NB4 (cell line): ENCODE results near the gene HYCC2.
"Not testable (repeated sequence)": the region's sequence is repeated elsewhere in the genome, so short reads cannot be mapped to it uniquely, and the experiment has no call there.

Experiments used
- CTCF ChIP-seq: IDR thresholded peaks from one replicate; pipeline ENCODE4 v1.5.1; 2012; ENCODE audit warnings: low read depth, low read length
- MAX ChIP-seq: IDR thresholded peaks from 2 replicates; pipeline ENCODE4 v1.6.1; 2011; ENCODE audit warnings: low read depth, low read length
- MYC ChIP-seq: IDR thresholded peaks from 2 replicates; pipeline ENCODE4 v1.6.1; 2011; ENCODE audit warnings: low read depth, low read length
- POLR2A ChIP-seq: IDR thresholded peaks from 2 replicates; pipeline ENCODE4 v1.6.1; 2011; ENCODE audit warnings: mild to moderate bottlenecking; ENCODE audit not compliant: insufficient read length; ENCODE audit errors: extremely low read depth

GRCh38 chr2:201034355-201034754 is 37.1 kb downstream of the HYCC2 start:
- TF ChIP-seq POLR2A, CTCF, MAX, MYC: not testable (repeated sequence)
